Endothelial cell of umbilical vein (primary cell): ENCODE data around the gene MELTF. TPM values are rescaled to one million over a fixed set of nuclear protein-coding genes. Genes with fewer than 3 reads are reported as not detected.

ENCODE experiments used
- BruUV-seq: library from RNA; stranded (reverse); fragments of 400-500 nt; replicated peaks from 2 replicates; lab custom pipeline; 2021; lab: Mats Ljungman, UMichigan
- CTCF ChIA-PET: fragments of 300-600, 350-600 bp; sonication (Branson Sonifier 250); formaldehyde crosslinking; loops from one replicate; lab custom pipeline; 2021; ENCODE audit warnings: antibody characterized with exemption, inconsistent platforms; lab: Charles Lee
- POLR2A ChIA-PET: fragments of 300-600, 350-600 bp; sonication (Branson Sonifier 250); formaldehyde crosslinking; loops from one replicate; lab custom pipeline; 2021; ENCODE audit warnings: antibody characterized with exemption, inconsistent platforms; lab: Charles Lee
- DNase-seq: peaks from one replicate; pipeline ENCODE4 v3.0.0-alpha.2; 2011; ENCODE audit warnings: low read depth, low spot score
- FAIRE-seq: peaks from 2 replicates; lab custom pipeline; 2011; peaks lifted over from hg19 to GRCh38; lab: Jason Lieb, UNC
- H2AFZ ChIP-seq: 2 replicates; pipeline ENCODE4 v1.6.0; 2012; ENCODE audit warnings: low read depth, low read length, control low read depth, inconsistent platforms
- H3K27ac ChIP-seq: 2 replicates; pipeline ENCODE4 v1.5.1; 2011; ENCODE audit warnings: low read depth, mild to moderate bottlenecking, control low read depth, low read length, moderate library complexity; ENCODE audit not compliant: insufficient read depth
- H3K27me3 ChIP-seq, 2 experiments: 2 replicates each; pipeline versions ENCODE4 v1.6.0 to v1.6.1; 2011; ENCODE audit warnings: low read length in 2 of 2, mixed read lengths in 1 of 2; ENCODE audit not compliant: control insufficient read depth in 2 of 2, insufficient read depth in 2 of 2
- H3K36me3 ChIP-seq, 2 experiments: 2 replicates in 1 of 2; 3 replicates in 1 of 2; pipeline ENCODE4 v1.5.1; 2011; ENCODE audit warnings: low read length in 2 of 2, mild to moderate bottlenecking in 1 of 2, moderate library complexity in 1 of 2; ENCODE audit not compliant: control insufficient read depth in 2 of 2, insufficient read depth in 2 of 2; ENCODE audit errors: extremely low read depth in 1 of 2
- H3K4me1 ChIP-seq: 3 replicates; pipeline ENCODE4 v1.5.1; 2011; ENCODE audit warnings: mild to moderate bottlenecking, low read length; ENCODE audit not compliant: control insufficient read depth, insufficient read depth; ENCODE audit errors: extremely low read depth
- H3K4me2 ChIP-seq: 2 replicates; pipeline ENCODE4 v1.6.1; 2011; ENCODE audit warnings: low read length, control low read depth, mixed read lengths; ENCODE audit not compliant: insufficient read depth
- H3K4me3 ChIP-seq, 3 experiments: fragments of 200-600 bp in 1 of 3; sonication (generic), shearing (Covaris generic) in 1 of 3; replicated peaks in 1 of 3; 2 replicates each; pipeline ENCODE4 v1.5.1; 2011 to 2016; ENCODE audit warnings: control low read depth in 3 of 3, low read length in 3 of 3, mild to moderate bottlenecking in 2 of 3, inconsistent platforms in 1 of 3, low read depth in 1 of 3, moderate library complexity in 1 of 3; ENCODE audit not compliant: insufficient read depth in 1 of 3
- H3K79me2 ChIP-seq: 2 replicates; pipeline ENCODE4 v1.6.0; 2012; ENCODE audit warnings: low read length, inconsistent platforms; ENCODE audit not compliant: control insufficient read depth, insufficient read depth
- H3K9ac ChIP-seq: replicated peaks from 2 replicates; pipeline ENCODE3; 2011; ENCODE audit warnings: low read length, control low read depth; ENCODE audit not compliant: insufficient read depth; ENCODE audit errors: extremely low read depth
- H3K9me1 ChIP-seq: replicated peaks from 3 replicates; pipeline ENCODE4 v1.6.0; 2011; ENCODE audit warnings: mild to moderate bottlenecking, low read length; ENCODE audit not compliant: control insufficient read depth, insufficient read depth; ENCODE audit errors: extremely low read depth
- H3K9me3 ChIP-seq: replicated peaks from 2 replicates; pipeline ENCODE4 v1.5.1; 2012; ENCODE audit warnings: low read length, inconsistent platforms; ENCODE audit not compliant: control insufficient read depth, insufficient read depth
- H4K20me1 ChIP-seq: replicated peaks from 2 replicates; pipeline ENCODE3; 2011; ENCODE audit warnings: mild to moderate bottlenecking, low read length; ENCODE audit not compliant: control insufficient read depth, insufficient read depth; ENCODE audit errors: extremely low read depth
- EZH2 ChIP-seq: IDR thresholded peaks from 2 replicates; pipeline ENCODE4 v1.6.1; 2012; ENCODE audit warnings: borderline replicate concordance, low read depth, mild to moderate bottlenecking, moderate library complexity, low read length, inconsistent platforms; ENCODE audit not compliant: severe bottlenecking
- FOS ChIP-seq: IDR thresholded peaks from 2 replicates; pipeline ENCODE4 v1.6.1; 2011; ENCODE audit warnings: mild to moderate bottlenecking, low read length, moderate library complexity, borderline replicate concordance; ENCODE audit not compliant: insufficient read depth
- GATA2 ChIP-seq: IDR thresholded peaks from 2 replicates; pipeline ENCODE4 v1.7.0; 2011; ENCODE audit warnings: low read depth, mild to moderate bottlenecking, moderate library complexity, mixed read lengths, low read length; ENCODE audit not compliant: insufficient read length, insufficient read depth
- JUN ChIP-seq: IDR thresholded peaks from 2 replicates; pipeline ENCODE4 v1.6.1; 2011; ENCODE audit warnings: borderline replicate concordance, low read depth; ENCODE audit not compliant: insufficient read length, insufficient read depth
- MAX ChIP-seq: IDR thresholded peaks from 2 replicates; pipeline ENCODE4 v1.6.1; 2011; ENCODE audit not compliant: insufficient read depth, insufficient read length
- MYC ChIP-seq: IDR thresholded peaks from one replicate; pipeline ENCODE4 v1.6.1; 2011; ENCODE audit warnings: mild to moderate bottlenecking, low read depth, low read length
- POLR2A ChIP-seq: IDR thresholded peaks from 2 replicates; pipeline ENCODE4 v1.6.1; 2012; ENCODE audit warnings: low read depth, mild to moderate bottlenecking, control low read depth, low read length
- POLR2AphosphoS5 ChIP-seq: IDR thresholded peaks from 2 replicates; pipeline ENCODE4 v1.6.1; 2012; ENCODE audit warnings: low read depth, mild to moderate bottlenecking, control low read depth, low read length, moderate library complexity; ENCODE audit not compliant: insufficient read depth
- dilution Hi-C: fragments of 300-500 bp; cut with MboI; formaldehyde crosslinking; loops from one replicate; pipeline ENCODE4 v1.15.0; 2019; ENCODE audit warnings: low sequenced_read_pairs; ENCODE audit not compliant: extremely low pct_ligation_motif_present
- intact Hi-C: fragments of 100-400 bp; cut with micrococcal nuclease; formaldehyde crosslinking; loops from one replicate; pipeline ENCODE4 v1.10.0; 2022
- polyA plus RNA-seq, 4 experiments: library from polyadenylated mRNA; depleted of rRNA in 3 of 4; stranded (reverse) in 3 of 4; unstranded in 1 of 4; fragments of >200 nt; gene quantifications; 2 replicates each; pipeline versions ENCODE4 v1.2.1 to v1.2.3, GENCODE V29; 2011 to 2012; ENCODE audit warnings: missing spikeins in 1 of 4
- total RNA-seq: library from RNA; stranded (reverse); gene quantifications from 2 replicates; pipeline ENCODE4 v1.2.3, GENCODE V29; 2021
- TF ChIP-seq, protein P1 (sequence below), 2 donors: IDR thresholded peaks; 1 replicate in 1 of 2; 2 replicates in 1 of 2; pipeline ENCODE4 v1.5.1; 2011; ENCODE audit warnings: low read length in 2 of 2, mild to moderate bottlenecking in 2 of 2, moderate library complexity in 2 of 2, control low read depth in 1 of 2, inconsistent platforms in 1 of 2, low read depth in 1 of 2; ENCODE audit not compliant: insufficient read depth in 1 of 2; ENCODE audit errors: extremely low read depth in 1 of 2

The MELTF gene
- total and polyA plus RNA-seq, 2 donors (not counting 3 experiments of a cell fraction or from before 2014, with no cell fraction given): 0.59 to 2.3 TPM

DNA sequence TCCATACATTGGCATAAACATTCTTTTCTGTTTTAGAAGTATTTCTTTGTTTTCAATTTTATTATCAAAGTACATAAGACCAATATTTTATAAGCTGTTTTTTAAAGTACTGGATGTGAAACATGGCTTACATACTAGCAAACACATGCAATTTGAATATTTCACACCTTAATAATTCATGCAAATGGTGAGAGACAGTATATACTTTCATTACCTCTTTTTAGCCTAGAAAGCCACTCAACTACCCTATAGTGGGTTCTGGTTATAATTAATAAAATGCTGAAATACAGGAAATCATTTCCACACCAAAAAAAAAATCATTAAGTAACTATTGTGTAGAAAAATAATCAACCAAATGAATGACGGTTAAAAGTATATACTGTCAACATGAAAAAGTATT is 38.5 kb upstream of the MELTF start:
- Histone ChIP-seq H2AFZ (no peak overlapping the region), H3K79me2 (no peaks in the 10 kb centered on the region), H3K9ac (no peak overlapping the region), H3K4me1 (no peaks in the 10 kb centered on the region), H3K4me3 (no peak overlapping the region), H3K9me3 (no peaks in the 10 kb centered on the region), H3K9me1 (peaks cover 2% of the 10 kb centered on the region), H4K20me1 (no peaks in the 10 kb centered on the region), H3K4me2 (no peak overlapping the region), H3K36me3 (peaks cover 2 to 5% of the 10 kb centered on the region in 2 experiments), H3K27ac (no peak overlapping the region), H3K27me3 (no peaks in the 10 kb centered on the region)
- ChIA-PET CTCF (no interaction called here), POLR2A (no interaction called here)
- dilution Hi-C loops: no loop called here
- TF ChIP-seq MYC (no peak), FOS (no peak), POLR2AphosphoS5 (no peak), MAX (no peak), EZH2 (no peak), GATA2 (no peak), JUN (no peak), POLR2A (no peak)
- TF ChIP-seq, protein P1, sequence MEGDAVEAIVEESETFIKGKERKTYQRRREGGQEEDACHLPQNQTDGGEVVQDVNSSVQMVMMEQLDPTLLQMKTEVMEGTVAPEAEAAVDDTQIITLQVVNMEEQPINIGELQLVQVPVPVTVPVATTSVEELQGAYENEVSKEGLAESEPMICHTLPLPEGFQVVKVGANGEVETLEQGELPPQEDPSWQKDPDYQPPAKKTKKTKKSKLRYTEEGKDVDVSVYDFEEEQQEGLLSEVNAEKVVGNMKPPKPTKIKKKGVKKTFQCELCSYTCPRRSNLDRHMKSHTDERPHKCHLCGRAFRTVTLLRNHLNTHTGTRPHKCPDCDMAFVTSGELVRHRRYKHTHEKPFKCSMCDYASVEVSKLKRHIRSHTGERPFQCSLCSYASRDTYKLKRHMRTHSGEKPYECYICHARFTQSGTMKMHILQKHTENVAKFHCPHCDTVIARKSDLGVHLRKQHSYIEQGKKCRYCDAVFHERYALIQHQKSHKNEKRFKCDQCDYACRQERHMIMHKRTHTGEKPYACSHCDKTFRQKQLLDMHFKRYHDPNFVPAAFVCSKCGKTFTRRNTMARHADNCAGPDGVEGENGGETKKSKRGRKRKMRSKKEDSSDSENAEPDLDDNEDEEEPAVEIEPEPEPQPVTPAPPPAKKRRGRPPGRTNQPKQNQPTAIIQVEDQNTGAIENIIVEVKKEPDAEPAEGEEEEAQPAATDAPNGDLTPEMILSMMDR (IDR thresholded peaks at IDR 0.05; ENCODE audit: extremely low read depth in 1 of 2, insufficient read depth in 1 of 2, low read depth in 1 of 2, low read length in 2 of 2): no peak
- BruUV-seq: no TSS peak
- intact Hi-C loops: no loop called here
- FAIRE-seq (no peak), DNase-seq (no peak)
